HepG2 (cell line): ENCODE results near the gene CEP76. TPM values are rescaled to one million over a fixed set of nuclear protein-coding genes. Genes with fewer than 3 reads are reported as not detected.
A peak's percentile ranks its signal among the peaks of the same experiment; 100 is the strongest.

Experiments used
- ATAC-seq: fragments of 200-7000 bp; cut with Tn5 transposase; 3 replicates; pipeline ENCODE4 v1.9.1; 2020; ENCODE audit warnings: mild to moderate bottlenecking, moderate library complexity
- BruUV-seq: library from RNA; stranded (reverse); fragments of 400-500 nt; replicated peaks from 2 replicates; lab custom pipeline; 2021; lab: Mats Ljungman, UMichigan
- CTCF ChIA-PET: fragments of 300-600 bp; formaldehyde crosslinking; extraction: SDS; loops from one replicate; lab custom pipeline; 2021; ENCODE audit warnings: low total read pairs, inconsistent platforms, low intra/inter-chr PET ratio; lab: Yijun Ruan, JAX
- POLR2A ChIA-PET: fragments of 350-600 bp; sonication (Branson Sonifier 250); formaldehyde crosslinking; loops from one replicate; lab custom pipeline; 2020; ENCODE audit warnings: antibody characterized with exemption, inconsistent platforms; lab: Yijun Ruan, JAX
- DNase-seq: peaks from one replicate; pipeline ENCODE4 v3.0.0-alpha.2; 2015; ENCODE audit warnings: low spot score
- FAIRE-seq: peaks from 3 replicates; lab custom pipeline; 2011; peaks lifted over from hg19 to GRCh38; lab: Jason Lieb, UNC
- H2AFZ ChIP-seq: one replicate; pipeline ENCODE4 v1.6.1; 2011; ENCODE audit warnings: low read length, inconsistent platforms
- H3K27ac ChIP-seq: fragments of 300-600 bp; 3 replicates; pipeline ENCODE4 v1.8.0; 2011; ENCODE audit warnings: mixed run types, mild to moderate bottlenecking, mixed read lengths, low read length, inconsistent platforms; ENCODE audit not compliant: insufficient read depth; ENCODE audit errors: extremely low read length
- H3K27me3 ChIP-seq, 2 experiments: fragments of 200-600 bp in 1 of 2; 2 replicates in 1 of 2; 3 replicates in 1 of 2; pipeline versions ENCODE4 v1.6.0 to v1.8.0; 2011; ENCODE audit warnings: low read length in 2 of 2, mild to moderate bottlenecking in 2 of 2, moderate library complexity in 2 of 2, inconsistent platforms in 1 of 2; ENCODE audit not compliant: insufficient read depth in 2 of 2, control insufficient read depth in 1 of 2
- H3K36me3 ChIP-seq, 2 experiments: fragments of 200-600 bp in 1 of 2; replicated peaks in 1 of 2; 2 replicates in 1 of 2; 3 replicates in 1 of 2; pipeline versions ENCODE4 v1.5.1 to v1.8.0; 2011; ENCODE audit warnings: low read length in 2 of 2, inconsistent platforms in 1 of 2; ENCODE audit not compliant: insufficient read depth in 2 of 2, control insufficient read depth in 1 of 2
- H3K4me1 ChIP-seq: 2 replicates; pipeline ENCODE4 v1.5.1; 2012; ENCODE audit warnings: low read length, inconsistent platforms; ENCODE audit not compliant: insufficient read depth
- H3K4me2 ChIP-seq: 2 replicates; pipeline ENCODE4 v1.6.0; 2011; ENCODE audit warnings: low read depth, low read length, inconsistent platforms
- H3K4me3 ChIP-seq, 3 experiments: fragments of 200-600 bp in 1 of 3; sonication (generic), shearing (Covaris generic) in 1 of 3; replicated peaks in 1 of 3; 2 replicates each; pipeline ENCODE4 v1.5.1; 2011 to 2016; ENCODE audit warnings: low read length in 3 of 3, inconsistent platforms in 2 of 3, low read depth in 2 of 3, mild to moderate bottlenecking in 2 of 3, control low read depth in 1 of 3, mixed read lengths in 1 of 3; ENCODE audit not compliant: insufficient read depth in 1 of 3
- H3K79me2 ChIP-seq: one replicate; pipeline ENCODE4 v1.6.1; 2011; ENCODE audit warnings: low read length, inconsistent platforms; ENCODE audit not compliant: insufficient read depth
- H3K9ac ChIP-seq: 2 replicates; pipeline ENCODE4 v1.6.0; 2011; ENCODE audit warnings: mild to moderate bottlenecking, low read depth, low read length, inconsistent platforms; ENCODE audit not compliant: insufficient read depth
- H3K9me3 ChIP-seq: 2 replicates; pipeline ENCODE4 v1.5.1; 2012; ENCODE audit warnings: mild to moderate bottlenecking, low read length
- H4K20me1 ChIP-seq: 2 replicates; pipeline ENCODE4 v1.6.0; 2011; ENCODE audit warnings: inconsistent platforms, mild to moderate bottlenecking, low read length, moderate library complexity; ENCODE audit not compliant: insufficient read depth
- AGO1 ChIP-seq: fragments of 200-400 bp; formaldehyde crosslinking; IDR thresholded peaks from 2 replicates; pipeline ENCODE4 v1.6.1; 2017; ENCODE audit warnings: mild to moderate bottlenecking, low read depth, low read length, moderate library complexity; ENCODE audit not compliant: poor library complexity, severe bottlenecking
- ATF7-NPFF ChIP-seq: sonication (generic); formaldehyde crosslinking; IDR thresholded peaks from 2 replicates; pipeline ENCODE4 v1.8.1; 2023; ENCODE audit warnings: mild to moderate bottlenecking, low read depth, missing genetic modification reagents, moderate library complexity
- HCFC1 ChIP-seq: fragments of 150-350 bp; IDR thresholded peaks from 2 replicates; pipeline ENCODE4 v1.6.1; 2014; ENCODE audit warnings: low read depth, low read length
- ISL2 ChIP-seq: sonication (generic); formaldehyde crosslinking; IDR thresholded peaks from 2 replicates; pipeline ENCODE4 v1.5.0; 2020; ENCODE audit warnings: missing genetic modification reagents
- NFAT5 ChIP-seq: sonication (generic); formaldehyde crosslinking; IDR thresholded peaks from 2 replicates; pipeline ENCODE4 v1.4.0; 2020; ENCODE audit warnings: missing genetic modification reagents
- RXRA ChIP-seq: sonication (generic); formaldehyde crosslinking; IDR thresholded peaks from 2 replicates; pipeline ENCODE4 v1.5.1; 2020; ENCODE audit warnings: missing genetic modification reagents
- SALL1 ChIP-seq: sonication (generic); formaldehyde crosslinking; IDR thresholded peaks from 2 replicates; pipeline ENCODE4 v1.8.0; 2022; ENCODE audit warnings: mild to moderate bottlenecking, missing genetic modification reagents
- SOX5 ChIP-seq: IDR thresholded peaks from 2 replicates; pipeline ENCODE4 v1.6.1; 2016; ENCODE audit warnings: borderline replicate concordance
- ZFP91 ChIP-seq: sonication (generic); formaldehyde crosslinking; IDR thresholded peaks from 2 replicates; pipeline ENCODE4 v1.9.0; 2022; ENCODE audit warnings: missing genetic modification reagents, mild to moderate bottlenecking, borderline replicate concordance
- ZMYM3 ChIP-seq: sonication (generic); formaldehyde crosslinking; IDR thresholded peaks from 2 replicates; pipeline ENCODE4 v1.5.1; 2020; ENCODE audit warnings: mild to moderate bottlenecking, missing genetic modification reagents
- ZNF121 ChIP-seq: sonication (generic); formaldehyde crosslinking; IDR thresholded peaks from 2 replicates; pipeline ENCODE4 v1.5.0; 2020; ENCODE audit warnings: mild to moderate bottlenecking, missing genetic modification reagents
- ZNF143 ChIP-seq: sonication (generic); formaldehyde crosslinking; IDR thresholded peaks from 2 replicates; pipeline ENCODE4 v1.4.0; 2020; ENCODE audit warnings: missing genetic modification reagents
- ZNF260 ChIP-seq: sonication (generic); formaldehyde crosslinking; IDR thresholded peaks from 2 replicates; pipeline ENCODE4 v1.4.0; 2020; ENCODE audit warnings: missing genetic modification reagents, low read depth, mild to moderate bottlenecking, borderline replicate concordance
- ZNF724P ChIP-seq: sonication (generic); formaldehyde crosslinking; IDR thresholded peaks from 2 replicates; pipeline ENCODE4 v1.8.0; 2022; ENCODE audit warnings: missing genetic modification reagents, borderline replicate concordance
- WGBS: methylation state at CpG from one replicate; pipeline ENCODE4 v1.1.6; 2017; ENCODE audit warnings: low lambda C conversion rate; 5-methylcytosine and 5-hydroxymethylcytosine counted together
- in situ Hi-C: cut with HindIII; loops from 2 replicates; pipeline ENCODE4 v1.10.0; 2017; ENCODE audit warnings: low pct_unique_long_range_greater_than_20kb; ENCODE audit not compliant: extremely low pct_ligation_motif_present
- intact Hi-C: fragments of 100-400 bp; cut with micrococcal nuclease; formaldehyde crosslinking; loops from one replicate; pipeline ENCODE4 v1.10.0; 2022; ENCODE audit not compliant: unreplicated experiment
- polyA plus RNA-seq, 8 experiments: library from polyadenylated mRNA; depleted of rRNA in 3 of 8; stranded (reverse) in 7 of 8; unstranded in 1 of 8; fragments of >200 nt; fragmentation: Illumina TruSeq in 4 of 8; extraction: Trizol in 4 of 8; gene quantifications; 2 replicates each; pipeline versions ENCODE4 v1.2.1 to v1.2.3, GENCODE V29; 2011 to 2016; ENCODE audit warnings: low read depth in 4 of 8, missing spikeins in 1 of 8, mixed read lengths in 1 of 8; ENCODE audit not compliant: insufficient read depth in 1 of 8
- total RNA-seq, 5 experiments: library from RNA; depleted of rRNA; stranded (reverse); fragments of >200 nt; fragmentation: Illumina TruSeq; extraction: Trizol; gene quantifications; 2 replicates each; pipeline ENCODE4 v1.2.3, GENCODE V29; 2016; ENCODE audit warnings: low read depth in 1 of 5
- TF ChIP-seq, protein P1 (sequence below): sonication (generic); formaldehyde crosslinking; IDR thresholded peaks from 2 replicates; pipeline ENCODE4 v1.8.1; 2023; ENCODE audit warnings: missing genetic modification reagents, mild to moderate bottlenecking, borderline replicate concordance
- TF ChIP-seq, protein P2 (sequence below): IDR thresholded peaks from 2 replicates; pipeline ENCODE4 v1.6.1; 2016; ENCODE audit warnings: mild to moderate bottlenecking, missing biosample characterization, missing genetic modification reagents

Gene CEP76
- total and polyA plus RNA-seq, 2 of the 13 experiments (the other 11 are each of a cell fraction or from before 2014, with no cell fraction given): 13.9 to 15.1 TPM

GRCh38 chr18:12656938-12657683 is 45.4 kb downstream of the CEP76 start:
- H3K4me2 ChIP-seq: peak overlapping the region; percentile 86
- H3K36me3 ChIP-seq: no peaks in the 10 kb centered on the region
- no TSS peak for BruUV-seq
- H3K27ac ChIP-seq: peak overlapping the region; percentile 23
- H3K9me3 ChIP-seq: no peaks in the 10 kb centered on the region
- H3K4me1 ChIP-seq: peaks cover 24% of the 10 kb centered on the region
- H3K27me3 ChIP-seq: no peaks in the 10 kb centered on the region
- ATAC-seq (peak; percentile 79), DNase-seq (no peak), FAIRE-seq (no peak)
- 0% methylated on average over 26 of the region's 89 CpGs for WGBS
- no peak overlapping the region for H2AFZ ChIP-seq
- H3K4me3 ChIP-seq: peak overlapping the region; percentile 78 to 86 (median 85)
- ChIA-PET CTCF (interaction anchor here (6.0 kb wide), 1 partner anchor 265 kb away, joined by 55 read pairs; no protein-coding TSS in a partner anchor), POLR2A (interaction anchor here (0.9 to 1.0 kb wide), 2 partner anchors 236 to 280 kb away, joined by 3 read pairs; partner anchors contain the start of gene AFG3L2)
- H3K79me2 ChIP-seq: peaks cover 16% of the 10 kb centered on the region
- intact Hi-C loops: loop anchor here (5.0 kb wide), 3 partner anchors 195 to 375 kb away; no protein-coding TSS in a partner anchor
- H4K20me1 ChIP-seq: no peaks in the 10 kb centered on the region
- in situ Hi-C loops: loop anchor here (5.0 kb wide), 2 partner anchors 115 to 265 kb away; no protein-coding TSS in a partner anchor
- peak overlapping the region; percentile 74 for H3K9ac ChIP-seq
- TF ChIP-seq RXRA (CRISPR knock-in tag) (no peak), ZNF724P (CRISPR knock-in tag) (no peak), ZMYM3 (no peak), ISL2 (CRISPR knock-in tag) (no peak), ZFP91 (CRISPR knock-in tag) (peak; percentile 75; the same call in 1 of the 2 replicates), NFAT5 (CRISPR knock-in tag) (peak; percentile 69; the same call in 1 of the 2 replicates), ZNF143 (CRISPR knock-in tag) (no peak), HCFC1 (no peak), ZNF260 (CRISPR knock-in tag) (no peak), SALL1 (CRISPR knock-in tag) (peak; percentile 38; the same call in 1 of the 2 replicates), AGO1 (no peak), ZNF121 (CRISPR knock-in tag) (peak; percentile 38; the same call in 1 of the 2 replicates), ATF7-NPFF (CRISPR knock-in tag) (peak; percentile 57; the same call in 1 of the 2 replicates), SOX5 (CRISPR knock-in tag) (no peak)
- TF ChIP-seq, protein P1, sequence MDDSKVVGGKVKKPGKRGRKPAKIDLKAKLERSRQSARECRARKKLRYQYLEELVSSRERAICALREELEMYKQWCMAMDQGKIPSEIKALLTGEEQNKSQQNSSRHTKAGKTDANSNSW: no peak
- TF ChIP-seq, protein P2, sequence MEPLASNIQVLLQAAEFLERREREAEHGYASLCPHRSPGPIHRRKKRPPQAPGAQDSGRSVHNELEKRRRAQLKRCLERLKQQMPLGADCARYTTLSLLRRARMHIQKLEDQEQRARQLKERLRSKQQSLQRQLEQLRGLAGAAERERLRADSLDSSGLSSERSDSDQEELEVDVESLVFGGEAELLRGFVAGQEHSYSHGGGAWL (CRISPR knock-in tag): peak; percentile 84; the same call in 1 of the 2 replicates
